SU-DHL-6 (cell line): Measurements from ENCODE around the gene BAZ1A.
"Not testable (repeated sequence)": the region's sequence is repeated elsewhere in the genome, so short reads cannot be mapped to it uniquely, and the experiment has no call there.

ENCODE experiments used
- H2AFZ ChIP-seq: fragments of 200-600 bp; sonication (generic); 2 replicates; pipeline ENCODE4 v1.6.1; 2014; ENCODE audit warnings: low read depth, mild to moderate bottlenecking, moderate library complexity, mixed read lengths, antibody characterized with exemption, low read length; ENCODE audit not compliant: severe bottlenecking
- H3F3A ChIP-seq: fragments of 200-600 bp; shearing (Covaris generic); 2 replicates; pipeline ENCODE4 v1.6.0; 2016; ENCODE audit warnings: antibody characterized with exemption, mild to moderate bottlenecking; ENCODE audit not compliant: insufficient read depth
- H3K27ac ChIP-seq: fragments of 200-600 bp; sonication (generic); 2 replicates; pipeline ENCODE4 v1.5.1; 2016; ENCODE audit warnings: low read depth, mild to moderate bottlenecking, low read length, moderate library complexity, mixed read lengths
- H3K27me3 ChIP-seq: fragments of 200-600 bp; sonication (generic), shearing (Covaris generic); 2 replicates; pipeline ENCODE4 v1.6.0; 2014; ENCODE audit warnings: mild to moderate bottlenecking, low read length
- H3K36me3 ChIP-seq: fragments of 200-600 bp; sonication (generic); 2 replicates; pipeline ENCODE4 v1.6.1; 2014; ENCODE audit warnings: mild to moderate bottlenecking, low read length, mixed read lengths
- H3K4me2 ChIP-seq: fragments of 300-600, 200-600 bp; shearing (Covaris generic), sonication (generic); 2 replicates; pipeline ENCODE4 v1.6.0; 2014; ENCODE audit warnings: low read length, low read depth, mild to moderate bottlenecking; ENCODE audit not compliant: poor library complexity, severe bottlenecking
- H3K4me3 ChIP-seq: fragments of 200-600 bp; sonication (generic); 2 replicates; pipeline ENCODE4 v1.5.1; 2014; ENCODE audit warnings: antibody characterized with exemption, low read length, mild to moderate bottlenecking, mixed read lengths; ENCODE audit not compliant: insufficient read depth, poor library complexity, severe bottlenecking
- H3K79me2 ChIP-seq: fragments of 200-600 bp; sonication (generic); 2 replicates; pipeline ENCODE4 v1.6.1; 2014; ENCODE audit warnings: mild to moderate bottlenecking, low read length, moderate library complexity; ENCODE audit not compliant: insufficient read depth
- H3K9ac ChIP-seq: fragments of 200-600 bp; sonication (generic); 2 replicates; pipeline ENCODE4 v1.7.0; 2014; ENCODE audit warnings: mild to moderate bottlenecking, low read length
- H3K9me2 ChIP-seq: fragments of 200-600 bp; sonication (generic); replicated peaks from 2 replicates; pipeline ENCODE4 v1.6.1; 2014; ENCODE audit warnings: low read length; ENCODE audit not compliant: insufficient read depth
- H3K9me3 ChIP-seq: fragments of 200-600 bp; sonication (generic); 2 replicates; pipeline ENCODE4 v1.6.1; 2014; ENCODE audit warnings: low read length, mixed read lengths; ENCODE audit not compliant: insufficient read depth
- H4K20me1 ChIP-seq: fragments of 200-600 bp; sonication (generic); 2 replicates; pipeline ENCODE4 v1.6.1; 2014; ENCODE audit warnings: low read depth, mild to moderate bottlenecking, antibody characterized with exemption, low read length, moderate library complexity, mixed read lengths
- EZH2phosphoT487 ChIP-seq: fragments of 200-600 bp; sonication (generic), shearing (Covaris generic); conservative IDR thresholded peaks from 2 replicates; pipeline ENCODE4 v1.6.1; 2018; ENCODE audit warnings: mild to moderate bottlenecking, antibody characterized with exemption, low read length, moderate library complexity, mixed read lengths
- TF ChIP-seq, protein P1 (sequence below): fragments of 200-600 bp; sonication (generic); IDR thresholded peaks from one replicate; pipeline ENCODE4 v1.5.1; 2017; ENCODE audit warnings: antibody characterized with exemption, mild to moderate bottlenecking, low read length, moderate library complexity; ENCODE audit not compliant: insufficient read depth, poor library complexity, severe bottlenecking

Gene BAZ1A

DNA sequence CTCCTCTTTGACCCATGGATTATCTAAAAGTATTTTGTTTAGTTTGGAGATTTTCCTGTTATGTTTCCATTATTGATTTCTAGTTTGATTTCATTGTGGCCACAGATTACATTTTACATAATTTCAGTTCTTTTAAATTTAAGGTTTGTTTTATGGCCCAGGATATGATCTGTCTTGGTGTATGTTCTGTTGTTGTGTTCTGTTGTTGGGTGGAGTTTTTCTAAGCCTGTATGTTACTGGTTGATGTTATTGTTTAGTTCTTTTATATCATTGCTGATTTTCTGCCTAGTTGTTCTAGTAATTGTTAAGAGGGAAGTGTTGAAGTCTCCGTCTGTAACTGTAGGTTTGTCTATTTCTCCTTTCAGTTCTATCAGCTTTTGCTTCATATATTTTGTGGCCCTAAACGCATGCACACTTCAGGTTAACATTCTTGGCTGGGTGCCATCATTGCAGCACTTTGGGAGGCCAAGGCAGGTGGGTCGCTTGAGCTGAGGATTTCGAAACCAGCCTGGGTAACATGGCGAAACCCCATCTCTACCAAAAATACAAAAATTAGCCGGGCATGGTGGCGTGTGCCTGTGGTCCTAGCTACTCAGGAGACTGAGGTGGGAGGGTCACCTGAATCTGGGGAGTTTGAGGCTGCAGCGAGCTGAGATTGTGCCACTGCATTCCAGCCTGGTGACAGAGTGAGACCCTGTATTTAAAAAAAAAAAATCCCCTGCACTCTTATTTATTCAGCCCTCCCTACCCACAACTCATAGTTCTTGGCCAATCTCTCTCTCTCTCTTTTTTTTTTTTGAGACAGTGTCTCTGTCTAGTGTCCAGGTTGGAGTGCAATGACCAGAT lies 132.7 kb downstream of the BAZ1A start:
- Histone ChIP-seq H3K9me3 (no peaks in the 10 kb centered on the region), H2AFZ (no peak overlapping the region), H3K79me2 (no peaks in the 10 kb centered on the region), H3K36me3 (no peaks in the 10 kb centered on the region), H3K27me3 (no peaks in the 10 kb centered on the region), H4K20me1 (no peaks in the 10 kb centered on the region), H3K9me2 (no peaks in the 10 kb centered on the region), H3K4me2 (no peak overlapping the region), H3K9ac (no peak overlapping the region), H3F3A (no peaks in the 10 kb centered on the region), H3K4me3 (no peak overlapping the region), H3K27ac (no peak overlapping the region)
- TF ChIP-seq, protein P1, sequence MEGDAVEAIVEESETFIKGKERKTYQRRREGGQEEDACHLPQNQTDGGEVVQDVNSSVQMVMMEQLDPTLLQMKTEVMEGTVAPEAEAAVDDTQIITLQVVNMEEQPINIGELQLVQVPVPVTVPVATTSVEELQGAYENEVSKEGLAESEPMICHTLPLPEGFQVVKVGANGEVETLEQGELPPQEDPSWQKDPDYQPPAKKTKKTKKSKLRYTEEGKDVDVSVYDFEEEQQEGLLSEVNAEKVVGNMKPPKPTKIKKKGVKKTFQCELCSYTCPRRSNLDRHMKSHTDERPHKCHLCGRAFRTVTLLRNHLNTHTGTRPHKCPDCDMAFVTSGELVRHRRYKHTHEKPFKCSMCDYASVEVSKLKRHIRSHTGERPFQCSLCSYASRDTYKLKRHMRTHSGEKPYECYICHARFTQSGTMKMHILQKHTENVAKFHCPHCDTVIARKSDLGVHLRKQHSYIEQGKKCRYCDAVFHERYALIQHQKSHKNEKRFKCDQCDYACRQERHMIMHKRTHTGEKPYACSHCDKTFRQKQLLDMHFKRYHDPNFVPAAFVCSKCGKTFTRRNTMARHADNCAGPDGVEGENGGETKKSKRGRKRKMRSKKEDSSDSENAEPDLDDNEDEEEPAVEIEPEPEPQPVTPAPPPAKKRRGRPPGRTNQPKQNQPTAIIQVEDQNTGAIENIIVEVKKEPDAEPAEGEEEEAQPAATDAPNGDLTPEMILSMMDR = no peak
- no peak for TF ChIP-seq EZH2phosphoT487

DNA sequence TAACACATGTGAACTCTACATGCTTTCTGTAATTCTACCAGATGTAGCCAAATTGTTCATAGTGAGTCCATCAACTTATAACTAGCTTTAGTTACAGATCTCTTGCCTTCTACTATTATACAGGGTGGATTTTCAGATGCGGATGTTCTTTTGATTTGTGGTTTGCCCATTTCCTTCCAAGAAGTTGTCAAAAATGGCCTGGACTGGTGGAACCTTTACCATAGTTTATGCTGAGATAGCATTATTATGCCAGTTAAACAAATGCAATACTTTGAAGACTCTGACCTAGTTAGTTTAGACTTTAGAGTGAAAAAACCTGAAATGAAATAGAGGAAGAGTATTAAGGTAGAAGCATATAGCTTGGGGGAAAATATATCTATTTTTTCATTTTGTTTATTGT lies 133.3 kb downstream of the BAZ1A start:
- Histone ChIP-seq H3K79me2 (no peaks in the 10 kb centered on the region), H3F3A (no peaks in the 10 kb centered on the region), H3K27me3 (no peaks in the 10 kb centered on the region), H3K9me2 (no peaks in the 10 kb centered on the region), H2AFZ (no peak overlapping the region), H3K9me3 (no peaks in the 10 kb centered on the region), H3K4me3 (no peak overlapping the region), H3K9ac (no peak overlapping the region), H4K20me1 (no peaks in the 10 kb centered on the region), H3K27ac (no peak overlapping the region), H3K4me2 (no peak overlapping the region), H3K36me3 (no peaks in the 10 kb centered on the region)
- TF ChIP-seq EZH2phosphoT487 = no peak
- TF ChIP-seq, protein P1 = no peak

DNA sequence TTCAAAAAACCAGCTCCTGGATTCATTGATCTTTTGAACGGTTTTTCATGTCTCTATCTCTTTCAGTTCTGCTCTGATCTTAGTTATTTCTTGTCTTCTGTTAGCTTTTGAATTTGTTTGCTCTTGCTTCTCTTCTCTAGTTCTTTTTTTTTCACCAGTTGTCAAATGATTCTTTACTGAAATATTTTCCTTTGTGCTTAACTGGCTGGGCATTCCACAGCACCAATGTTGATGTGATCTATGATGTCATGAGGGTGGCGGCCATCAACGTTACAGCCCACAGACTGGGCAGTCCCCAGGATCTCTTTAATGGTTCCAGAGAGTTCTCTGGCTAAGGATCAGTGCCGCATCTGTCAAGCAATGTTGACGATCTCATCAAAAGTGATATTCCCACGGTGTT lies 135.0 kb downstream of the BAZ1A start:
- H3K9ac ChIP-seq, H3K36me3 ChIP-seq, H4K20me1 ChIP-seq, H3K4me2 ChIP-seq, H3K27me3 ChIP-seq, H2AFZ ChIP-seq, H3K79me2 ChIP-seq, H3K27ac ChIP-seq, H3K9me2 ChIP-seq, H3F3A ChIP-seq, H3K4me3 ChIP-seq, H3K9me3 ChIP-seq: not testable (repeated sequence)

DNA sequence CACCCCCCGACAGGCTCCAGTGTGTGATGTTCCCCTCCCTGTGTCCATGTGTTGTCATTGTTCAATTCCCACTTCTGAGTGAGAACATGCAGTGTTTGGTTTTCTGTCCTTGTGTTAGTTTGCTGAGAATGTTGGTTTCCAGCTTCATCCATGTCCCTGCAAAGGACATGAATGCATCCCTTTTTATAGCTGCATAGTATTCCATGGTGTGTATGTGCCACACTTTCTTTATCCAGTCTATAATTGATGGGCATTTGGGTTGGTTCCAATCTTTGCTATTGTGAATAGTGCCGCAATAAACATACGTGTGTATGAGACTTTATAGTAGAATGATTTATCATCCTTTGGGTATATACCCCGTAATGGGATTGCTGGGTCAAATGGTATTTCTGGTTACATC lies 138.1 kb downstream of the BAZ1A start:
- H4K20me1 ChIP-seq, H3K4me2 ChIP-seq, H3K4me3 ChIP-seq, H3K9me2 ChIP-seq, H3F3A ChIP-seq, H3K27ac ChIP-seq, H3K79me2 ChIP-seq, H3K27me3 ChIP-seq, H2AFZ ChIP-seq, H3K36me3 ChIP-seq, H3K9ac ChIP-seq, H3K9me3 ChIP-seq: not testable (repeated sequence)
